ENCODE measurements around the gene RLN3. TPM values are rescaled to one million over a fixed set of nuclear protein-coding genes. Genes with fewer than 3 reads are reported as not detected.
A peak's percentile ranks its signal among the peaks of the same experiment; 100 is the strongest.

RLN3 gene
- total and polyA plus RNA-seq, 2 donors from 2014 or later: not detected

GRCh38 chr19:13997631-13997962 lies 30.4 kb upstream of the RLN3 start:
- Histone ChIP-seq H3K36me3 (ENCODE audit: control insufficient read depth in 2 of 3, insufficient read depth in 3 of 3, low read length in 3 of 3) (peaks cover 0 to 3% (median under 1%) of the 10 kb centered on the region in 3 donors), H3K4me3 (ENCODE audit: low read length in 3 of 3) (no peak overlapping the region), H3K9ac (ENCODE audit: low read length in 3 of 3) (no peak overlapping the region), H3K27me3 (ENCODE audit: control insufficient read depth, insufficient read depth, low read length) (no peaks in the 10 kb centered on the region), H3K4me1 (ENCODE audit: control insufficient read depth in 2 of 3, insufficient read depth in 2 of 3, low read depth in 1 of 3, low read length in 3 of 3) (peaks cover 0 to 2% (median 0%) of the 10 kb centered on the region in 3 donors), H3K9me3 (ENCODE audit: control insufficient read depth in 2 of 3, insufficient read depth in 1 of 3, low read length in 3 of 3) (no peaks in the 10 kb centered on the region), H3K27ac (ENCODE audit: low read depth in 2 of 2, low read length in 2 of 2) (no peak overlapping the region)
- peak in 1 of 5 donors; percentile 51 for DNase-seq
- intact Hi-C loops (cut with DNase I): no loop called here
- no peak for TF ChIP-seq CTCF (IDR thresholded peaks at IDR 0.05; ENCODE audit: borderline replicate concordance, extremely low read depth, insufficient read depth)
- no peak for FAIRE-seq

- Histone ChIP-seq H3K27me3 (ENCODE audit: control insufficient read depth, insufficient read depth, low read length) (no peaks in the 10 kb centered on the region), H3K9ac (ENCODE audit: low read length in 3 of 3) (no peak overlapping the region), H3K9me3 (ENCODE audit: control insufficient read depth in 2 of 3, insufficient read depth in 1 of 3, low read length in 3 of 3) (no peaks in the 10 kb centered on the region), H3K27ac (ENCODE audit: low read depth in 2 of 2, low read length in 2 of 2) (no peak overlapping the region), H3K36me3 (ENCODE audit: control insufficient read depth in 2 of 3, insufficient read depth in 3 of 3, low read length in 3 of 3) (no peaks in the 10 kb centered on the region), H3K4me1 (ENCODE audit: control insufficient read depth in 2 of 3, insufficient read depth in 2 of 3, low read depth in 1 of 3, low read length in 3 of 3) (peaks cover 0 to 10% (median 7%) of the 10 kb centered on the region in 3 donors), H3K4me3 (ENCODE audit: low read length in 3 of 3) (no peak overlapping the region)
- no peak for TF ChIP-seq CTCF (IDR thresholded peaks at IDR 0.05; ENCODE audit: borderline replicate concordance, extremely low read depth, insufficient read depth)
- no peak for FAIRE-seq
- DNase-seq: no peak
- intact Hi-C loops (cut with DNase I): no loop called here
Measured at GRCh38 chr19:13998426-13998825, 29.5 kb upstream of the RLN3 start.

GRCh38 chr19:13999085-13999484 lies 28.9 kb upstream of the RLN3 start:
- H3K9me3 ChIP-seq (ENCODE audit: control insufficient read depth in 2 of 3, insufficient read depth in 1 of 3, low read length in 3 of 3): no peaks in the 10 kb centered on the region
- H3K27ac ChIP-seq (ENCODE audit: low read depth in 2 of 2, low read length in 2 of 2): no peak overlapping the region
- FAIRE-seq (no peak), DNase-seq (no peak)
- intact Hi-C loops (cut with DNase I): no loop called here
- no peaks in the 10 kb centered on the region for H3K36me3 ChIP-seq (ENCODE audit: control insufficient read depth in 2 of 3, insufficient read depth in 3 of 3, low read length in 3 of 3)
- no peak overlapping the region for H3K4me3 ChIP-seq (ENCODE audit: low read length in 3 of 3)
- peaks cover 0 to 13% (median 10%) of the 10 kb centered on the region in 3 donors for H3K4me1 ChIP-seq (ENCODE audit: control insufficient read depth in 2 of 3, insufficient read depth in 2 of 3, low read depth in 1 of 3, low read length in 3 of 3)
- TF ChIP-seq CTCF (IDR thresholded peaks at IDR 0.05; ENCODE audit: borderline replicate concordance, extremely low read depth, insufficient read depth): no peak
- H3K9ac ChIP-seq (ENCODE audit: low read length in 3 of 3): no peak overlapping the region
- no peaks in the 10 kb centered on the region for H3K27me3 ChIP-seq (ENCODE audit: control insufficient read depth, insufficient read depth, low read length)
